ENCODE results near the gene LUC7L.
"Not testable (repeated sequence)": the region's sequence is repeated elsewhere in the genome, so short reads cannot be mapped to it uniquely, and the experiment has no call there.

LUC7L gene

DNA sequence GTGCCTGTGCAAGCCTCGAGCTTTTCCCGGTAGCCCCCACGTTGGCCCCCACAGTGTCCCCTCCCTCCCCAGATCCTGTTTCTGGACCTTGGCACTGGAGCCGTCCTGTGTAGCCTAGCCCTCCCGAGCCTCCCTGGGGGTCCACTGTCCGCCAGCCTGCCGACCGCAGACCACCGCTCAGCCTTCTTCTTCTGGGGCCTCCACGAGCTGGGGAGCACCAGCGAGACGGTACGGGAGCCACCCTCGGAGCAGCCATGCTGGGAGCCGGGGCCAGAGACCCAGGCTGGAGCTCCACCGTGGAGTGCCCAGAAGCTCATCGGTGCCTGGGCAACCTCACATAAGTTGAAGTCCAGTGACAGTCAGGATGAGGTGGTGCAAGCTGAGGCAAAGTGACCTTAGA, 34.7 kb upstream of the LUC7L start:
- in situ Hi-C loops (cut with HindIII; ENCODE audit: low sequenced_read_pairs): no loop called here

- in situ Hi-C loops (cut with HindIII; ENCODE audit: low sequenced_read_pairs): no loop called here
Observed at GRCh38 chr16:263182-263774, 34.0 kb upstream of the LUC7L start.

- in situ Hi-C loops (cut with HindIII; ENCODE audit: low sequenced_read_pairs): no loop called here
Observed at GRCh38 chr16:262121-262745, 33.0 kb upstream of the LUC7L start.

- in situ Hi-C loops (cut with HindIII; ENCODE audit: low sequenced_read_pairs): no loop called here
Observed at GRCh38 chr16:261031-261691, 31.9 kb upstream of the LUC7L start.

GRCh38 chr16:260326-260725, 31.1 kb upstream of the LUC7L start:
- in situ Hi-C loops (cut with HindIII; ENCODE audit: low sequenced_read_pairs): no loop called here

- in situ Hi-C loops (cut with HindIII; ENCODE audit: low sequenced_read_pairs): no loop called here
Observed at GRCh38 chr16:259814-260253, 30.6 kb upstream of the LUC7L start.

DNA sequence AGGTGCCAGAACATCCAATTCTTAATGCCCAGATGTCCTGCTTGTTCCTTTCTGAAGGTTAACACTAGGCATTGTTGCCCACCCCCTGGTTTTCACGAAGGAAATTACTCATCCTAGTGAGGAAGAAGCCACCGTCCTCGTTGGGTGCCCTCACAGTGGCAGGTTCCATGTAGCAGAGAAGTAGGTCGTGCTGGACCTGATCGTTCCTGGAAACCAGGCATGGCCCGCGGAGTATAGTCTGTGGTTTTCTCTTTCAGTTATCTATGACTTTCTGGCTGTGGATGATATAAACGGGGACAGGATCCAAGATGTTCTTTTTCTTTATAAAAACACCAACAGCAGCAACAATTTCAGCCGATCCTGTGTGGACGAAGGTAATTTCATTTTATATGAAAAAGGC, 30.0 kb upstream of the LUC7L start:
- in situ Hi-C loops (cut with HindIII; ENCODE audit: low sequenced_read_pairs): no loop called here

- in situ Hi-C loops (cut with HindIII; ENCODE audit: low sequenced_read_pairs): not testable (repeated sequence)
Observed at GRCh38 chr16:258091-258490, 28.8 kb upstream of the LUC7L start.

DNA sequence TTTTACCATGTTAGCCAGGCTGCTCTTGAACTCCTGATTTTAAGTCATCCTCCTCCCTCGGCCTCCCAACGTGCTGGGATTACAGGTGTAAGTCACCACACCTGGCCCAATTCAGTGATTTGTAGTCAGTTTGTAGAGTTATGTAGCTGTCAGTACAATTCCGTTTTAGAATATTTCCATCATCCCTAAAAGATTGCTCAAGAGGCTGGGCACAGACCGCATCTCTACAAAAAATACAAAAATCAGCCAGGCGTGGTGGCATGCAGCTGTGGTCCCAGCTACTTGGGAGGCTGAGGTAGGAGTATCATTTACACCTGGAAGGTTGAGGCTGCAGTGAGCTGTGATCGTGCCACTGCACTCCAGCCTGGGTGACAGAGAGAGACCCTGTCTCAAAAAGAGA, 25.9 kb upstream of the LUC7L start:
- in situ Hi-C loops (cut with HindIII; ENCODE audit: low sequenced_read_pairs): no loop called here

DNA sequence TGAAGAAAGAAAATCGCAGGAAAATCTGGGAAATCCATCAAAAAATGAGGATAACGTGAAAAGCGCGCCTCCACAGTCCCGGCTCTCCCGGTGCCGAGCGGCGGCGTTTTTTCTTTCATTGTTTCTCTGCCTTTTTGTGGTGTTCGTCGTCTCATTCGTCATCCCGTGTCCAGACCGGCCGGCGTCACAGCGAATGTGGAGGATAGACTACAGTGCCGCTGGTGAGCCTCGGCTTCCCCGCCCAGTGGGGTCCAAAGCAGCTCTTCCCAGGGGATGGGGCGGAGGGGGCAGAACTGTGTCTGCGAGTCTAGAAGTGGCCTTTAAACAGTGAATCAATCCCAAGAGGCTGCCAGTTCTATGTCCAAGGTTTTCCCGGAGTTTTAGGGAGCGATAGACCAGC, 25.2 kb upstream of the LUC7L start:
- in situ Hi-C loops (cut with HindIII; ENCODE audit: low sequenced_read_pairs): no loop called here

DNA sequence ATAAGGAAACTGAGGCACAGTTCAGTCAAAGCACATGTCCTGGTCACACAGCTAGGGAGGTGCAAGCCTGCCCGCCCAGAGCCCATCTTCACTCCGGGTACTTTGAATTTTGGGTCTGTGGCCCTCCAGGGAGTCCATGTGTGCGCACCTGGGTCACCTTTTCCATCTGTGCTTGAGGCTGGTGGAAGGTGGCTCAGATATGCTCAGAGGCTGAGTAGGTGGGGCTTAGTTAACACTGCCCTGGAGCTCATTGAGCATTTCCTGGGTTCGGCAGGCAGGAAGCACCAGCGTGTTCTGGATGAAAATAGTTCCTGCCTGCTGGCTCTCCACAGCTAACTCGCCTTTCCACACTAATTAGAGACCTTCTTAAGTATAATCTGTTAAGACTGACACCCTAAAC, 24.6 kb upstream of the LUC7L start:
- in situ Hi-C loops (cut with HindIII; ENCODE audit: low sequenced_read_pairs): no loop called here

DNA sequence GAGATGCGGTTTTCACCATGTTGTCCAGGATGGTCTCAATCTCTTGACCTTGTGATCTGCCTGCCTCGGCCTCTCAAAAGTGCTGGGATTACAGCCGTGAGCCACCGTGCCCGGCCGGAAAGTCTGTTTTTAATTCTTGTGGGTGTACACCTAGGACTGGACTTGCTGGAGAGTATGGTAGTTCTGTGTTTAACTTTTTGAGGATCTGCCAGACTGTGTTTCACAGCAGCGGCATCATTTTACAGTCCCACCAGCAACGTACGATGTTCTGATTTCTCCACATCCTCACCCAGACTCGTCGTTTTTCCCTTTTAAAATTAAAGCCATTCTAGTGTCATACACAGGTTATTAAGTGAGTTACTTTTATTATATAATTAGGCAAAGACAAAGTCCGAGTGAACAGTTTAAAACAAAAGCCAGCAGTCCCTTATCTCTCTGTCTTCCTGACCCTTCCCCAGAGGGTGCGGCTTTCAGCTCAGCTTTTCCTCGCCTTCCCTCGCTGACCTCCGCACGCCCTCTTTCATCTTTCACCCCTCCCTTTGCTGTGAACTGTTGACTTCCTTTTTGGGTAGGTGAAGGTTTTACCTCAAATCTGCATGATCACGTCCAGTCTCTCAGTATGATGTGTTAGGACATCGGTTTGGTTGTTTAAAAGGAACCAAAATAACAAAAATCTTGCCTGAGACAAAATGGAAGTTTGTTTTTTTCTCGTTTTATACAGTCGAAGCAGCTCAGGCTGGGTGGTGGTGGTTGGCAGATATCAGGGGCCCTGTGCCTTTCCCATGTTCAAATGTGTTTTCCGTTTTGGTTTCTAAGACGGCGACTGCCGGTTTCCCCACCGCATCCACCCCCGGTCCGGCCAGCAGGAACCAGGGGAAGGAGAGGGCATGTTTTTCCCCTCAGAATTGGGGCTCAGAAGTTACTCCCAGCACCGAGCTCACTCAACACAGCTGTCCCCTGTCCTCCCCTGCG, 23.4 kb upstream of the LUC7L start:
- in situ Hi-C loops (cut with HindIII; ENCODE audit: low sequenced_read_pairs): no loop called here

DNA sequence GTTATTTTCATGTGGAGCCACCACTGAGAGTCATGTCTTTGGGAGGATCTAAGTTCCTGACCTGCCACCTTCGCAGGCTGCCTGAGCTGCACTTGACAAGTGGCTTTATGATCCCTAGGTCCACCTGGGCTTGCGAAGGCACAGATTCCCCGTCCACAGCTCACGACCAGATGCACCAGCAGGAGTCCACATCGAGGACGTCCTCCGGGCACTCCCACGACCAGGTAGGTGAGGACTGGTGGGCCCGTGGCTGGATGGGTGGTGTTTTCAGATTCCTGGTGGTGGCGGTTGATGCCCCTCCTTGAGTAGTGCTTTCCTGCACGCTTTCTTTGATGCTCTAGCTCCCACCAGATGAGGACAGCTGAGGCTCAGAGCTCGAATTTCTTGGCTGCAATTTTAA, 20.2 kb upstream of the LUC7L start:
- in situ Hi-C loops (cut with HindIII; ENCODE audit: low sequenced_read_pairs): no loop called here

- in situ Hi-C loops (cut with HindIII; ENCODE audit: low sequenced_read_pairs): no loop called here
Observed at GRCh38 chr16:247027-247426, 17.8 kb upstream of the LUC7L start.

GRCh38 chr16:245105-245504, 15.9 kb upstream of the LUC7L start:
- in situ Hi-C loops (cut with HindIII; ENCODE audit: low sequenced_read_pairs): no loop called here

- in situ Hi-C loops (cut with HindIII; ENCODE audit: low sequenced_read_pairs): no loop called here
Observed at GRCh38 chr16:243348-243747, 14.1 kb upstream of the LUC7L start.

GRCh38 chr16:242281-242680, 13.0 kb upstream of the LUC7L start:
- in situ Hi-C loops (cut with HindIII; ENCODE audit: low sequenced_read_pairs): no loop called here

DNA sequence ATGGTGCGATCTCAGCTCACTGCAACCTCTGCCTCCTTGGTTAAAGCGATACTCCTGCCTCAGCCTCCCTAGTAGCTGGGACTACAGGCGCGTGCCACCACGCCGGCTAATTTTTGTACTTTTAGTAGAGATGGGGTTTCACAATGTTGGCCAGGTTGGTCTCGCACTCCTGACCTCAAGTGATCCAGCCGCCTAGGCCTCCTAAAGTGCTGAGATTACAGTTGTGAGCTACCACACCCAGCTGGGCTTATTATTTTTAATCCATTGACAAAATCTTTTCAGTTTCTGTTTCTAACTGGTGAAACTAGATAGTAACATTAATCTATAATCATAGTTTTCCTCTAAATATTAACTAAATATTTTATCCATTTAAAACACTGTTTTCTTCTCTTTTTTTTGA, 11.3 kb upstream of the LUC7L start:
- in situ Hi-C loops (cut with HindIII; ENCODE audit: low sequenced_read_pairs): no loop called here

DNA sequence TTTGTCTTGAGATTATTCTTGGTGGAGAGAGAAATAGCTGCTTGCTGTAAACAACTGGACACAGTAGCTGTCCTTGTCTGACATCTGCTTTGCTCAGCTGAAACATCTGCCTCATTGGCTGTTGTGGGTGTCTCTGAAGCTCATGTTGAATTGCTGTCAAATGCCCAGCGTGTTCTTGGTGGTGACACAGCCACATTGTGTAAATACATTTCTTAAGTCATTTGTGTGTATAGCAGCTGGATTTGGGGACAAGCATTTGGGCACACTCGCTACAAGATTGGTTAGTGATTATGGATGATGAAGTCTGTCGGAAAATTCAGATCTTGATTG, 10.7 kb upstream of the LUC7L start:
- in situ Hi-C loops (cut with HindIII; ENCODE audit: low sequenced_read_pairs): no loop called here

DNA sequence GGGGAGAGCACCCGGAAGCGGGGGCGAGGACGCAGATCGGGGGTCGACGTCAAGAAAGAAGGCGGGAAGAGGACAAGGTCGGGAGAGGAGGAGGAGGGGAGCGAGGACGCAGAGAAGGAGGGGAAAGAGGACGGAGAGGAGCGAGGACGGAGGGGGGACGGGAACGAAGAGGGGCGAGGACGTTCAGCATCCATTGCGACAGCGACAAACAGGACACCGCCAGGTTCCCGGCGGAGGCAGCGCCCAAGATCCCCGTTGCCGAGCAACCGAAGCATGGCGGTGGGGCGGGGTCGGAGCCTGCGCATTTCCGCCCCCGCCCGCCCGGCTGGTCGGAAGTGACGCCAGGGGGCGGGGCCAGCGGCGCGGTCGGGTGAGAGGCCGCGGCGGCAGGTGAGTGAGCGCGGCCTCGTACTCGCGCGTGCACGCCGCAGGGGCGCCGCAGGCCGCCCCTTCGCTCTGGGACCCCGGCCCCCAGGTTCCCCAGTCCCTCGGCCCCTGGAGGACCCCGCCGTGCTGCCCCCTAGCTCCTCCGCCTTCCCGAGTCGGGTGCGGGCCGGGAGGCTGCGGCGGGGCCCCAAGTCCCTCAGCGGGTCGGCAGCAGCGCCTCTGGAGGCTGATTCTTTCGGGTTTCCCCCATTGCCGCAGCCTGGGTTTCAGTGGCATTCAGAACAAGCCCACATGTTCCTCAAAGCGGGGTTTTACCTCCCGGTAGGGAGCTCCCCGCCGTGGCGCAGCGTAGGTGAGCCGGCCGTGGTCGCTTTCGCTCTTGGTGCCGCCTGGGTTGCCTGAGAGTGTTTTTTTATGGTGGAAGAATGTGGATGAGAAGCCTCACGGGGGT, 5.4 kb upstream of the LUC7L start, which contains the start of gene FAM234A:
Gene FAM234A, plus strand, starts transcription at position 354 of the 838 bp plus-strand sequence. CDS start 19,593 bp downstream, outside the sequence.
- in situ Hi-C loops (cut with HindIII; ENCODE audit: low sequenced_read_pairs): no loop called here
